Endometrium (tissue), 2 donors: Measurements from ENCODE around the gene TMEM132A.

Source experiments
- FAIRE-seq: peaks from 2 replicates; lab custom pipeline; 2012; peaks lifted over from hg19 to GRCh38; lab: Jason Lieb, UNC
- donor health status: control.
- donor health status: control.

TMEM132A gene

DNA sequence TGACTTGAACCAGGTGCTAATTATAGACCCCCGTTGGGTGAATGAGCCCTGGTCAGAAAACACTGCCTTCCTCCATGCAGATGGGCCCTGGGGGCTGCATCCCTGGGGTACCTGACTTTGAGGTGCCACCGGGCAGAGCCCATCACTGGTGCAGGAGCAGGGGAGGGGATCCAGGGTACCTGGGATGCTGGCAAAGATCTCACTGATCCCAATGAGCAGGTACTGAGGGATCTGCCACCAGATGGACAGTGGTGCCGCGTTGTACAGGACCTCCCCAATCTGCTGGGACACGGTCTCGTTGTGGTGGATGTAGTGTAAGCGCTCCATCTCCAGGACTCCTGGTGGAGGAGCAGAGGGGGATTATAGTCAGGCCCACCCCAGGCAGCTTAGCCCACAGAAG, 15.0 kb downstream of the TMEM132A start:
- no peak for FAIRE-seq

DNA sequence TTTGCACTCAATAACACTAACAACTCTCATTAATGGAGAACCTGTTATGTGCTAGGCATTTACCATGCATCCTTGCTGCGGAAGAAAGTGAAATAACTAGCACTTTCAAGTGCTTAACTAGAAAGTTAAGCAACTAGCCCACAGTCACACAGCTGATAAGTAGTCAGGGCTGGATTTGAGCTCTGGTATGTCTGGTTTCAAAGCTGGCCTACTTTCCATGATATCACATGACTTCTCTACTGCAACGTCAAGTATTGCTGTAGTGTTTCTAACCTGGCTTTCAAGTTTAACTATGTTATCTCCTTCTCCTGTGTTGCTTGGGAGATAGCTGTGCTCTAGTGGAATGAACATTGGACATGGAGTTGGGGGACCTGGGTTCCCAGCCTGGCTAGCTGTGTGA, 15.6 kb downstream of the TMEM132A start:
- no peak for FAIRE-seq

DNA sequence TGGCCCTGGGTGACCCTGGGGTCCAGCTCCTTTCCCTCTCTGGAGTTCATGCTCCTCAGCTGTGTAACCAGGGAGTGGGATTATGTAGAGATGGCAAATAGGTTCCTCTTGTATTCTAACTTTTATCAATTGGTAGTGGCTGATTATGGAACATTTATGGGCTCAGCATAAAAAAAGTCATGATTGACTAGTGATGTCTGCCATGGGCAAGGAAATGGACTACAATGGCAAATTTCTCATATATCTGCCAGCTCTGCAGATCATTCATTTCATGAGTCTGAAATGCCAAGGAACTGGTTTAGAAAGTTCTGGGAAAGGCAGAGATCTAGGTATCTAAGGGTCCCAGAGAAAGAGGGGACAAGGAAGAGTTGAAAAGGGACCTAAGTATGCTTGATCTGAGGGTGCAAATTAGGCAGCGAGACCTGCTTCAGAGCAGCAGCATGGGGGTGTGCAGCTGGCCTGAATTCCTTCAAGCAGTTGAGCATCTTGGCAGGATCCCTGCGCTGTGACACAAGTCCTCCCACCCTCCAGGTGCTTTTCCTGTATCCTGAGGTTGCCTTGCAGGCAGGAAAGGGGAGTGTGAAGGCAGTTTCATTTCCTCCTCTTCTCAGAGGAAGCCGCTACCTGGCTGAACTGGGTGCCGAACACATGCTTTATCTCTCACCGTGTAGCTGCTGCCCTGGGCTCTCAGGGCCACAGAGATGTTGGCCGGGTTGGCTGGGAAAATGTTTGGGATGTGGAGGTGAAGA, 17.3 kb downstream of the TMEM132A start:
- FAIRE-seq = no peak

DNA sequence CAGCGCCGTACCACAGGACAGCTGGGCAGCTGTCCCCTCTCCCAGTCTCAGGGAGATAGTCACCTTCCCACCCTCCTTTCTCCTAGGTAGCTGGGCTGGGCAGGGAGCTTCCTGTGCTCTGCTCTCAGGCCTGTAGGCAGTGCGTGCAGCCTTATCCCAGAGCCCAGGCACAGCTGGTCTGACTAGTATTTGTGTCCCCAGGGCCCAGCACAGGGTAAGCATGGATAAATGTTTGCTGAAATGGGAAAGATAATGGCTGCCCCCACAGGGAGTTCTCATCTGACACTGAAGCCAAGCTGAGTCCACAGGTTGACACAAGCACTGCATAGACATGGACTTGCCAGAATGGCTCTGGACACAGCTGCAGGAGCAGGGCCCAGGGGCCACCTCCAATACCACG, 18.0 kb downstream of the TMEM132A start:
- no peak for FAIRE-seq

DNA sequence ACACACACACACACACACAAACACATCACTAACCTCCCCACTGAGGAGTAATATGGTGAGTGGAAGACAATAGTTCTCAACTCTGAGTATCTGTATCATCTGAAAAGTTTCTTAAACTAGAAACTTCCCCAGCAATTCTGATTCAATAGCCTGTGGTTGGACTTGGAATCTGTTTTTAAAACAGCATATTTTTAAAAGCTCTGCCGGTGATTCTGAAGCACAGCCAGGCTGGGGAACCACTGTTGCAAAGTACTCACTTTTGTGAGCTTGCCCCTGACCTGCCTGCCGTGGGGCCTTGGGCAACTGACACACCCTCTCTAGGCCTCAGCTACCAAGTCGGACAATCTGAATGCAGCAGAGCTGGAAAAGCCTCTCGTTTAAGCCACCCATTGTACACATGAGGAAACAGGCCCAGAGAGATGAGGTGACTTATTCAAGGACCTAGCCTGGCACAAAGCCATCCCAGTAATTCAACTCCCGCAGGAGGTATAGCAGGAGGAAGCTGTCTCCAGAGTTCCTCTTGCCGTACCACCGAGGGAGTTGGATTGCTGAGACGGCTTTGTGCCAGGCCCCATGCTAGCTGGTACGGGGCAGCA, 18.8 kb downstream of the TMEM132A start:
- FAIRE-seq = no peak

- FAIRE-seq = no peak
Observed at GRCh38 chr11:60944490-60945294, 20.4 kb downstream of the TMEM132A start.

DNA sequence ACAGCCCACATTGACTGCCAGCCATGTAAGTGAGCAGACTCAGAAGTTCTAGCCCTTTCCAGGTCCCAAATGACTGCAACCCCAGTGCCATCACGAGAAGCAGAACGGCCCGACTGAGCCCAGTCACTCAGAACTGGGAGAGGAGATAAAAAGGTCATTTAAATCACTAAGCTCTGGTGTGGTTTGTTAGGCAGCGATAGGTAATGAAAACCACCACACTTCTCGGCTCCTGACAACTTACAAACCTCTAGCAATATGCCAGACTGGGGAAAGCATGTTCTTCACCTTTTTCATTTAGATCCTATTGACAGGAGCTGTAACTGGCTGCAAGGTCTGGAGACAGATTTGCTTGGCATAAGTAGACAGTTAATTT, 21.0 kb downstream of the TMEM132A start:
- no peak for FAIRE-seq

- FAIRE-seq = no peak
Observed at GRCh38 chr11:60946601-60947264, 22.5 kb downstream of the TMEM132A start.

DNA sequence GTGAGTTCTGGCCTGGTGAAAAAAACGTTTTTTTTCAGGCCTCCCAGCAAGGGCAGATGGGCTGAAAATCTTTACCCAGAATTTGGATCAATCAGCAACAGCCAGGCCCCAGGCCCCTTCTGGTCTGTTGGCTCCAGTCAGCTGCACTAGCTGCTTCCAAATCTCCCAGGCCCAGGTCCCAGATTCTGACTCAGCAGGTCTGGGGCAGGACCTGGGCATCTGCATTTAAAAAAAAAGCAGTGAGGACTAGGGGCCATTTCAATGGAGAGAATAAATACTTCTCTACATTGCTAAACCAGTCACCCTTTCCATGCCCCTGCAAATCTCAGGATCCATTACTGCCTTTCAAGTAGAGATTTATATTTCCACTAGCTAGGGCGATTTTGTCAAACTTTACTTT, 23.4 kb downstream of the TMEM132A start:
- FAIRE-seq = no peak

DNA sequence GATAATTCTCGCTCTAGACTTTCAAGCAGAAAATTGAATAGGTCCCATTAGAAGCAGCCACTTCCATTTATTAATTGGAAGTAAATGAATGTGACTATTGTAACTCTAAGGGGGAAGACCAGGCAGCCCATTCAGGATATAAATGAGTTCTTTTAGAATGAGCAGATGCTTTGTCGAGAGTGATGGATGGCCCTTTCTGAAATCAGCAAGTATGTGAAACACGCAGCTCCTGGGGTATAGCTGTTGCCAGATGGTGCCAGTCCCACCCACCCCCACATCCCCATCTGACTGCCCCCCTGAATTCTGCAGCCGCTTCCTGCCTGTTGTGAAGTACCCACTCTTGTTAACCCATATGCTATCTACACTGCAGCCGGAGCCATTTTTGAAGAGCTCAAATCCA, 24.0 kb downstream of the TMEM132A start:
- no peak for FAIRE-seq

DNA sequence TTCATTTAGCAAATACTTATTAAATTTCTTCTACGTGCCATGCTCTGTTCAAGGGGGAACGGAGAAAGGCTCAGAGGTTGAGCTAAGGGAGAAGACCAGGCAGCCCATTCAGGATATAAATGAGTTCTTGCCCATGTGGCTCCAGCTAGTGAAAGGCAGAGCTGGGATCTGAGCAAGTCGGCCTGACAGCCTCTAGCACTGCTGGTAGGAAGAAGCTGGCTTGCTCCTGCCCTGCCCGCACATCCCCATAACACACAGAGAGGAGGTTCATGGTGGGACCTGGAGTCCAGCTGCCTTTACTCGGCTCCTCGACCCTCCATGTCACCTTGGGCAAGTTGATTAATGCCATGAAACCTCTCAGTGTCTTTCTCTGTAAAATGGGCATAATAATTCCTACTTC, 25.8 kb downstream of the TMEM132A start:
- FAIRE-seq = no peak

- no peak for FAIRE-seq
Observed at GRCh38 chr11:60950933-60951605, 26.8 kb downstream of the TMEM132A start.

DNA sequence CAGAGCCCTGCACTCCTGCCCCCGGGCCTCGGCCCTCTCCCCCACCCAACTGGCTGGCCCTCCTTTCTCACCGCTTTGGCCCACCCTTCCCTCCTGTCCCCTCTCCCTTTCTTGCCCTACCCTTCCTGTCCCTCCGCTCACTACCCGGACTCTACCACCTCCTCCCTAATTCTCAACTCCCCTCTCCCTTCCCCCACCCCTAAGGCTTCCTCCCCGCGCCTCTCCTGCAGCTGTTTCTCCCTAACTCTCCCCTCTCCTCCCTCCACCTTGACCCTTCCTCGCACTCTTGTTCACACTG, 27.3 kb downstream of the TMEM132A start:
- no peak for FAIRE-seq

- no peak for FAIRE-seq
Observed at GRCh38 chr11:60951904-60952741, 27.9 kb downstream of the TMEM132A start, which contains the start of gene SLC15A3. SLC15A3 (minus strand) TSS chr11:60952176; CDS start chr11:60951551, 625 bp downstream.

DNA sequence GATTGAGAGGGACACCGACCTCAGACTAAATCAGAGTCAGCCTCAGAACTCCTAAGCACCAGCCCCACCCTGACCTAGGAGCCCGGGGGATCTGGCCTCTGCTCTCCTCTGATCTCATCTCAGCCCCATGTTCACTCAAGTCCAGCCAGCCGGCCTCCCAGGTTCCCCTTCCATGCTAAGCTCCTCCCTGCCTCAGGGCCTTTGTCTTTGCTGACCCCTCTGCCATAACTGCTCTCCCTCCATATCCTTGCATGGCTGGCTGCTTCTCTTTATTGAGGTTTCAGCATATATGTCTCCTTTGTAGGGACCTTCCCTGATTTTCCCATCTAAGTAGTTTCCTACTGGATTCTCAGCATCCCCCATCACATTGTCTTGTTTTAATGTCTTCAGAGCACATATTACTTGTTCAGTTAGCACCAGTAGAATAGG, 28.5 kb downstream of the TMEM132A start:
- no peak for FAIRE-seq

DNA sequence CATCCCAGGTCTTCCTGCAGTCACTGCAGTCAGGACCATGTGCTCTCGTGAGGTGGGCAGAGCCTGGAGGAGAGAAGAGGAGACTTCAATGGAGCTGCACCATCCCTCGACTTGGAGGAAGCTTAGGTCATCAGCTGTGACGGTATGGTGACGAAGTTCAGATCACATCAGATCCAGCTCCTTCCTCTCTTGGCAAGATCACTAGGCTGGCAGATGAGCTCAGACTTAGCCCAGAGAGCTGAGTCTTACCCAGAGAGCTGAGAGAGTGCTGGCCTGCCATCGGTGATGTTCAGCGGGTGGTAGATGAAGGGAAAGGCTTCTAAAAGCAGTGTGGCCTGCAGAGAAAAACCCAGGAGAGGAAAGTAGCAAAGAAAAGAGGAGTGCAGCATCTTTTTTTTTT, 29.5 kb downstream of the TMEM132A start:
- FAIRE-seq = no peak

- FAIRE-seq = no peak
Observed at GRCh38 chr11:60954421-60954820, 30.2 kb downstream of the TMEM132A start.

GRCh38 chr11:60955571-60955970, 31.3 kb downstream of the TMEM132A start:
- no peak for FAIRE-seq

DNA sequence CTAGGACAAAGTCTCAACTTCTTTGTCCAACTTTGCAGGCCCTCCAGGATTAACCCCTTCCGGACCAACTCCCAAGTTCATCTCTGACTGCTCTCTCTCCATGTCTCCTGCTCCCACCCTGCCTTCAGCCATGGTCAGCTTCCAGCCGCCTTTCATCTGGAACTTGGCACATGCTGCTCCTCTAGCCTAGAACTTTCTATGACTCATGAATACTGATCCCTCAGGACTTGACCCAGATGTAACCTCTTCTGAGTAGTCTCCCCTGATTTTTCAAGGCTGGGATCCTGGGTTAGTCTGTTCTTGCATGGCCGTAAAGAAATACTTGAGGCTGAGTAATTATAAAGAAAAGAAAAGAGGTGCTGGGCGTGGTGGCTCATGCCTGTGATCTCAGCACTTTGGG, 32.9 kb downstream of the TMEM132A start:
- FAIRE-seq = no peak

- FAIRE-seq = no peak
Observed at GRCh38 chr11:60959431-60959830, 35.2 kb downstream of the TMEM132A start.

DNA sequence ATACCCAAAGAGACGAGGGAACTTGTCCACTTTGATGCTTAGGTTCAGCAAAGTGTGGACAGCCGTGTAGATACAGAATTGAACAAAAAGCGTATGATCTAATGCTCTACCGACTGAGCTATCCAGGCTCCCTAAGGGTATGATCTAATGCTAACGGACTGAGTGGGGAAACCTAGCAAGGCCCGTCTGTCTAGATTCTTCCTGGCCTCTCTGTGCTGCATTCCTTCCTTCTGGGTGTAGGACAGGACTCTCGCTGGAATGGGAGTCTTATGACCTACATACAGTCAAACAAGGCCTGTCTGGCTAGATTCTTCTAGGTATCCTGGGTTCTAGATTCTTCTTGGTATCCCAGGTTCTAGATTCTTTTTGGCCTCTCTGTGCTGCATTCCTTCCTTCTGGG, 36.1 kb downstream of the TMEM132A start:
- FAIRE-seq = no peak
